NT2/D1 (cell line): Measurements from ENCODE around the gene OSER1.

ENCODE experiments used
- YY1 ChIP-seq: IDR thresholded peaks from 2 replicates; pipeline ENCODE4 v1.6.1; 2011; ENCODE audit not compliant: insufficient read length, insufficient read depth
- ZNF274 ChIP-seq: IDR thresholded peaks from 2 replicates; pipeline ENCODE4 v1.6.1; 2011; ENCODE audit warnings: mild to moderate bottlenecking, low read depth, low read length

DNA sequence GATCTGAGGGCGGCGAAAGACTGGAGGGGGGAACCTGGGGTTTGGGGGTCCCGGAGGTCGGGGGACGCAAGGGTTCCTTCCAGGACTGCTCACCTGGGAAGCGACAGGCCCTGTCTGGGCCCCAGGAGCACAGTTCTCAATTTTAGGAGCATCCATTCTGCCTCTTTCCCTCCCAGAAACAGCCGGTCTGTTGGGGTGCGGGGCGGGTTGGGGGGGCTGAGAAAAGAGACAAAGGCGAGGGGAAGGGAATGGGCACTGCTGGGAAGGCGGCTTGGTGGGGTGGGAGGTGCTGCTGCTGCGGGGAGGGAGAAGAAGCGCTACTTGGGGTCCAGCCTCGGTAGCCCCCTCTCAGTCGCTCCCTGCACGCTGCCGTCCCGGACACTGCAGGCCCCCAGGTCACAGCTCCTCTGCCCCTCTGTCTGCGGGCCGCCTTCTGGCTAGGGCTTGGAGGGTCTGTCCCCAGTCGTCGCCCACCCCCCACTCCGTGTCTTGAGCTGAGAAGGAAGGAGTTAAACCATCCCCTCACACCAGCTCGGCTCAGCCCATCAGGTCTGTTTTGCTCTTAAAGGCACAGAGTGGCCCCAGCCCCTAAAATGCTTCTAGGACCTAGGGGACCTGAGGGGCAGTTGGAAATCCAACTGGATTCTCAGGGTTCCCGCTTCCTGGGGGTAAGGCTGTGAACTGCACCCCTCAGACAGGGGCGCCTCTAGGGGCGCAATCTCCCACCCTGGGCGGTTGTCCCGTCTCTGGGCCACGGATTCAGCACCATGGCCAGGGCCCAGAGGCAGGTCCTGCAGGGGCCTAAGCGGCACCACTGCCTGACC is 37.2 kb upstream of the OSER1 start:
- TF ChIP-seq YY1: no peak
- no peak for TF ChIP-seq ZNF274
